ENCODE data around the gene SUCLA2.
"Not testable (repeated sequence)": the region's sequence is repeated elsewhere in the genome, so short reads cannot be mapped to it uniquely, and the experiment has no call there.

The SUCLA2 gene

GRCh38 chr13:48001114-48001881, at the start of gene SUCLA2:
Gene SUCLA2 (minus strand): TSS chr13:48001273. CDS start chr13:48001269, 4 bp downstream.
- peak; percentile 84 for DNase-seq (ENCODE audit: low read depth)

- DNase-seq (ENCODE audit: low read depth) = no peak
These were observed 49.5 kb upstream of the SUCLA2 start for GRCh38 chr13:48050550-48050949.

GRCh38 chr13:48043789-48044503, 42.9 kb upstream of the SUCLA2 start:
- DNase-seq (ENCODE audit: low read depth) = no peak

GRCh38 chr13:48042894-48043293, 41.8 kb upstream of the SUCLA2 start:
- no peak for DNase-seq (ENCODE audit: low read depth)

GRCh38 chr13:48040896-48041295, 39.8 kb upstream of the SUCLA2 start:
- DNase-seq (ENCODE audit: low read depth) = no peak

- no peak for DNase-seq (ENCODE audit: low read depth)
These were observed 39.0 kb upstream of the SUCLA2 start for GRCh38 chr13:48040049-48040448.

- no peak for DNase-seq (ENCODE audit: low read depth)
These were observed 37.7 kb upstream of the SUCLA2 start for GRCh38 chr13:48038761-48039160.

- peak; percentile 94 for DNase-seq (ENCODE audit: low read depth)
These were observed 36.5 kb upstream of the SUCLA2 start, which contains the start of gene NUDT15 for GRCh38 chr13:48037346-48038173. Gene NUDT15 (plus strand): TSS chr13:48037726. CDS start chr13:48037747, 21 bp downstream.

- DNase-seq (ENCODE audit: low read depth) = no peak
These were observed 28.8 kb upstream of the SUCLA2 start for GRCh38 chr13:48029859-48030258.

GRCh38 chr13:48028066-48028465, 27.0 kb upstream of the SUCLA2 start:
- DNase-seq (ENCODE audit: low read depth) = no peak

- no peak for DNase-seq (ENCODE audit: low read depth)
These were observed 18.7 kb upstream of the SUCLA2 start for GRCh38 chr13:48019796-48020195.

GRCh38 chr13:48018637-48019036, 17.6 kb upstream of the SUCLA2 start:
- no peak for DNase-seq (ENCODE audit: low read depth)

GRCh38 chr13:48014359-48014758, 13.3 kb upstream of the SUCLA2 start:
- DNase-seq (ENCODE audit: low read depth) = no peak

GRCh38 chr13:48012668-48013067, 11.6 kb upstream of the SUCLA2 start:
- DNase-seq (ENCODE audit: low read depth) = no peak

- DNase-seq (ENCODE audit: low read depth) = no peak
These were observed 9.6 kb upstream of the SUCLA2 start for GRCh38 chr13:48010698-48011097.

- no peak for DNase-seq (ENCODE audit: low read depth)
These were observed 8.2 kb upstream of the SUCLA2 start for GRCh38 chr13:48009284-48009683.

GRCh38 chr13:48006396-48006795, 5.3 kb upstream of the SUCLA2 start:
- DNase-seq (ENCODE audit: low read depth) = no peak

- DNase-seq (ENCODE audit: low read depth) = no peak
These were observed 3.1 kb upstream of the SUCLA2 start for GRCh38 chr13:48004201-48004600.

- DNase-seq (ENCODE audit: low read depth) = not testable (repeated sequence)
These were observed 926 bp upstream of the SUCLA2 start for GRCh38 chr13:48001999-48002398.

GRCh38 chr13:48000559-48001113, 437 bp downstream of the SUCLA2 start:
- DNase-seq (ENCODE audit: low read depth) = no peak

GRCh38 chr13:47999973-48000372, 1.1 kb downstream of the SUCLA2 start:
- DNase-seq (ENCODE audit: low read depth) = no peak

GRCh38 chr13:47997384-47997783, 3.7 kb downstream of the SUCLA2 start:
- no peak for DNase-seq (ENCODE audit: low read depth)

All from activated T-helper 1 cell treated with Interleukin-2 at 50 U/mL for 16 hours (primary cell).